ENCODE data around the gene MEI1. TPM values are rescaled to one million over a fixed set of nuclear protein-coding genes. Genes with fewer than 3 reads are reported as not detected.

The MEI1 gene
- total and polyA plus RNA-seq, 9 of the 15 experiments (the other 6 are each of a cell fraction or from before 2014, with no cell fraction given), result 0.08 to 0.68 (median 0.18) TPM; not detected in 2

DNA sequence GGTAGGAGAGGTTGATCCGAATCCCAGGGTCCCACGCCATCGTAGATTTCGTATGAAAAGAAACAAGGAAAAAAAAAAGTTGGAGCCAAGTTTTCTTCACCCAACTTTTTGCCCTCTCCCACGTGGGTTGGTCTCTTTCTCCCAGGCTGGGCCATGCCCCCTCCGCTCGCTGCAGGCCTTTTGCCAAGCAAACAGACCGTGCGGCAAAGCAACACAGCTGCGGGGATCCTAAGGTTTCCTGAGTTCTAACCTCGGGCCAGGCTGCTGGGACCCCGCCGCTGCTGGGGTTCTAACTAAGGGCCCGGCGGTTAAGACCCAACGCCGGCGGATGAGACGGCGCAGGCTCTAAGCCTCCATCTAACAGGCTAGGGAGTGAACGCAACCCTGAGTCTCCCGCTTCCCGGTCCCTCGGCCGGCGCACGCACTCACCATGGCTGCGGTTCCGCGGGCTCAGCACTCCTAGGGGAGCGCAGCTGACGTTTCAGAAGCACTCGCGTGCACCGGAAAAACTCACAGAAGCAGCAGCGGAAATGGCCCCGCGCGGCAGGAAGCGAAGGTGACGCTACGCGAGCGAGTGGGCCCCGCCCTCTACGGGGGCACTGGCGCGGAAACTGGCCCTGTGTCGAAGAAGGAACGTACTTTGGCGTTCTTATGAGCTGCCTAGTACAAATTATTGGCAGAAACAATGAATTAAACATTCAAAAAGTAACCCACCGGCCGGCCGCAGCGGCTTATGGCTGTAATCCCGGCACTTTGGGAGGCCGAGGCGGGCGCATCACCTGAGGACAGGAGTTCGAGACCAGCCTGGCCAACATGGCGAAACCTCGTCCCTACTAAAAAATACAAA, 10.7 kb upstream of the MEI1 start, which contains the start of gene SNU13 (continued):
- TF ChIP-seq, protein P1, sequence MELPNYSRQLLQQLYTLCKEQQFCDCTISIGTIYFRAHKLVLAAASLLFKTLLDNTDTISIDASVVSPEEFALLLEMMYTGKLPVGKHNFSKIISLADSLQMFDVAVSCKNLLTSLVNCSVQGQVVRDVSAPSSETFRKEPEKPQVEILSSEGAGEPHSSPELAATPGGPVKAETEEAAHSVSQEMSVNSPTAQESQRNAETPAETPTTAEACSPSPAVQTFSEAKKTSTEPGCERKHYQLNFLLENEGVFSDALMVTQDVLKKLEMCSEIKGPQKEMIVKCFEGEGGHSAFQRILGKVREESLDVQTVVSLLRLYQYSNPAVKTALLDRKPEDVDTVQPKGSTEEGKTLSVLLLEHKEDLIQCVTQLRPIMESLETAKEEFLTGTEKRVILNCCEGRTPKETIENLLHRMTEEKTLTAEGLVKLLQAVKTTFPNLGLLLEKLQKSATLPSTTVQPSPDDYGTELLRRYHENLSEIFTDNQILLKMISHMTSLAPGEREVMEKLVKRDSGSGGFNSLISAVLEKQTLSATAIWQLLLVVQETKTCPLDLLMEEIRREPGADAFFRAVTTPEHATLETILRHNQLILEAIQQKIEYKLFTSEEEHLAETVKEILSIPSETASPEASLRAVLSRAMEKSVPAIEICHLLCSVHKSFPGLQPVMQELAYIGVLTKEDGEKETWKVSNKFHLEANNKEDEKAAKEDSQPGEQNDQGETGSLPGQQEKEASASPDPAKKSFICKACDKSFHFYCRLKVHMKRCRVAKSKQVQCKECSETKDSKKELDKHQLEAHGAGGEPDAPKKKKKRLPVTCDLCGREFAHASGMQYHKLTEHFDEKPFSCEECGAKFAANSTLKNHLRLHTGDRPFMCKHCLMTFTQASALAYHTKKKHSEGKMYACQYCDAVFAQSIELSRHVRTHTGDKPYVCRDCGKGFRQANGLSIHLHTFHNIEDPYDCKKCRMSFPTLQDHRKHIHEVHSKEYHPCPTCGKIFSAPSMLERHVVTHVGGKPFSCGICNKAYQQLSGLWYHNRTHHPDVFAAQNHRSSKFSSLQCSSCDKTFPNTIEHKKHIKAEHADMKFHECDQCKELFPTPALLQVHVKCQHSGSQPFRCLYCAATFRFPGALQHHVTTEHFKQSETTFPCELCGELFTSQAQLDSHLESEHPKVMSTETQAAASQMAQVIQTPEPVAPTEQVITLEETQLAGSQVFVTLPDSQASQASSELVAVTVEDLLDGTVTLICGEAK (IDR thresholded peaks at IDR 0.05), result peak; percentile 93
- TF ChIP-seq, protein P1 (CRISPR knock-in tag; IDR thresholded peaks at IDR 0.05), result no peak
- peak in 2 of 3 experiments; percentile 80 to 90 for TF ChIP-seq YY1 (IDR thresholded peaks at IDR 0.05; ENCODE audit: borderline replicate concordance in 1 of 3, control insufficient read depth in 1 of 3, extremely low read depth in 1 of 3, insufficient read depth in 3 of 3, insufficient read length in 1 of 3, insufficient replicate concordance in 2 of 3, low read depth in 1 of 3, low read length in 2 of 3)
- TF ChIP-seq CEBPG (CRISPR knock-in tag; IDR thresholded peaks at IDR 0.05), result no peak
- TF ChIP-seq CEBPG (tag; conservative IDR thresholded peaks at IDR 0.05 in 1 of 2, IDR thresholded peaks at IDR 0.05 in 1 of 2), result peak in 1 of 2 experiments; percentile 64; a peak in 2 of 4 replicates
- TF ChIP-seq PYGO2 (tag; IDR thresholded peaks at IDR 0.05), result no peak
- peak; percentile 94 for TF ChIP-seq GTF2E2 (tag; IDR thresholded peaks at IDR 0.05)
- TF ChIP-seq MEF2A (IDR thresholded peaks at IDR 0.05; ENCODE audit: control insufficient read depth, low read depth, low read length), result no peak
- TF ChIP-seq ZNF224 (CRISPR knock-in tag; IDR thresholded peaks at IDR 0.05), result no peak
- TF ChIP-seq, protein P2, sequence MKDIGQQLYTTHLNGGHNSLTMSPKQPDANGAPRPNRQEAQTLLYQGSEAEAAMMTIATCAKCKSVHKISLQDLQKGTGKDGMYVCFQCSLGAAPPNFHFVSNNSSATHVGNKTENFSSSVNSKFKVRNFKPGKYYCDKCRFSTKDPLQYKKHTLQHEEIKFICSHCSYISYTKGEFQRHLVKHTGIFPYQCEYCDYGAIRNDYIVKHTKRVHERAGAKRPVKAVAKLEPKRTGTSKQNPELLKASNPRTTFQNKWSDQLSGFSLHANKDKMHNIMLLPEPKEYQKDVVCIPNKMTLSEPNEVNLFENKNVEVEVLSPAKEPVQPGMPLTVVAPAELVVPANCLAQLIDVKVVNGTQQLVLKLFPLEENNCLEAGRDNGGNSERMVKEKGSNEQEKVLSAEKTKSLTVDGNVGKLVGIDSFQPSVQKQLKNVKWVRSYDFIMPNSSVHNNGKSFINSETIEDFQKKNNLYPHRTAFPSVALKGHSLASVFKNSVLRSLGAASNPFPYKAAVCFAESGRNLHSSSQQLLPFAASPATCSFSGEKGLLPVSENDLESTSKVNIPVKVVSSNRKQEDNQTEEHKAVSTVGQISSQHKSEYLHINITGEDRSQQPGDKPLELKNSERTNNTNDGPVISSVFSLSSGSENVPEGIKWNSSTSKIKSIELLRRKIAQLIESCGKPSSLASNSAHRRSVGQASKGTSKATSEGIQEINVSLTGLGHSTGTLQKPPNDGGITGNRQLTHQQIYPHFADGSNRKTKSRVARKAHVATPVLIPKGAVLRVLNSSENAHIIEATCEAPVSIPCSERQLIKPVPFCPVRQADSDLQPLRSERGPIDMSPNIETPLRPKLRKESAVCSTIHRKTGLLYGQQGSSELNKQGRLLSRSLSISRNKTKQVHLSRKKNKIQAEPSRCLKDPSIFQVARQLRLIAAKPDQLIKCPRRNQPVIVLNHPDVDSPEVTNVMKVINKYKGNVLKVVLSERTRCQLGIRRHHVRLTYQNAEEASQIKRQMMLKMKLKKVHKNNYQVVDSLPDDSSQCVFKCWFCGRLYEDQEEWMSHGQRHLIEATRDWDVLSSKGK (CRISPR knock-in tag; IDR thresholded peaks at IDR 0.05), result no peak
- no peak for TF ChIP-seq BRCA1 (IDR thresholded peaks at IDR 0.05)
- no peak for TF ChIP-seq BRCA1 (CRISPR knock-in tag; IDR thresholded peaks at IDR 0.05)
- TF ChIP-seq SPI1 (IDR thresholded peaks at IDR 0.05; ENCODE audit: borderline replicate concordance, low read depth, low read length), result no peak

Measured in K562 (cell line).